Measurements from ENCODE around the gene MAOB.

- TF ChIP-seq CTCF (conservative IDR thresholded peaks at IDR 0.05; ENCODE audit: low read length), result no peak
- no peak for TF ChIP-seq EZH2phosphoT487 (IDR thresholded peaks at IDR 0.05; ENCODE audit: borderline replicate concordance)
Observed at GRCh38 chrX:43753637-43754036, 128.6 kb downstream of the MAOB start.

All from Loucy (cell line).